NB4 (cell line): ENCODE data around the gene DCDC2B.

Experiments used
- CTCF ChIP-seq: IDR thresholded peaks from one replicate; pipeline ENCODE4 v1.5.1; 2012; ENCODE audit warnings: low read depth, low read length
- MAX ChIP-seq: IDR thresholded peaks from 2 replicates; pipeline ENCODE4 v1.6.1; 2011; ENCODE audit warnings: low read depth, low read length
- POLR2A ChIP-seq: IDR thresholded peaks from 2 replicates; pipeline ENCODE4 v1.6.1; 2011; ENCODE audit warnings: mild to moderate bottlenecking; ENCODE audit not compliant: insufficient read length; ENCODE audit errors: extremely low read depth

- TF ChIP-seq CTCF (no peak), MAX (no peak), POLR2A (no peak)
Measured at GRCh38 chr1:32263744-32264143, 54.9 kb downstream of the DCDC2B start.
